Right cardiac atrium (tissue), 5 donors: ENCODE measurements around the gene RPS25. TPM values are rescaled to one million over a fixed set of nuclear protein-coding genes. Genes with fewer than 3 reads are reported as not detected.
"Not testable (repeated sequence)": the region's sequence is repeated elsewhere in the genome, so short reads cannot be mapped to it uniquely, and the experiment has no call there.

Experiments
- ATAC-seq, 2 donors: fragments of 200-7000 bp; cut with Tn5 transposase; one replicate each; pipeline versions ENCODE4 v1.8.0 to v1.9.1; 2020; ENCODE audit warnings: moderate library complexity in 2 of 2, mild to moderate bottlenecking in 1 of 2
- DNase-seq, 3 donors: peaks; one replicate each; pipeline ENCODE4 v3.0.0-alpha.2; 2020
- H3K27ac ChIP-seq: one replicate; pipeline ENCODE4 v1.5.1; 2013; ENCODE audit warnings: mild to moderate bottlenecking, low read length, control low read depth, moderate library complexity
- H3K27me3 ChIP-seq: one replicate; pipeline ENCODE4 v1.6.1; 2013; ENCODE audit not compliant: control insufficient read depth, insufficient read depth
- H3K4me1 ChIP-seq: one replicate; pipeline ENCODE4 v1.6.1; 2013; ENCODE audit warnings: low read length; ENCODE audit not compliant: control insufficient read depth, insufficient read depth
- H3K4me3 ChIP-seq: one replicate; pipeline ENCODE4 v1.5.1; 2013; ENCODE audit warnings: low read length, control low read depth
- H3K9me3 ChIP-seq: one replicate; pipeline ENCODE4 v1.6.1; 2013; ENCODE audit warnings: low read length; ENCODE audit not compliant: control insufficient read depth
- WGBS: extraction: QIAGEN DNeasy Blood & Tissue Kit; methylation state at CpG from one replicate; pipeline ENCODE4 v1.1.7; 2013; 5-methylcytosine and 5-hydroxymethylcytosine counted together
- intact Hi-C, 4 donors: fragments of 100-400 bp; cut with DNase I; formaldehyde crosslinking; loops; one replicate each; pipeline versions ENCODE4 v1.11.0 to v1.14.0; 2022 to 2023
- polyA plus RNA-seq: library from polyadenylated mRNA; stranded (reverse); fragments of 200-250 nt; gene quantifications from one replicate; pipeline ENCODE4 v1.2.3, GENCODE V29; 2013
- total RNA-seq, 4 donors: library from RNA; stranded (reverse); fragmentation: NEBNext Ultra II Directional; extraction: Animal tissue kit (Norgen Biotek cat#: 25700); gene quantifications; one replicate each; pipeline ENCODE4 v1.2.1, GENCODE V29; 2021
- donor health status: healthy with polysubstance abuse.
- donor health status: DM: no; HTN: yes; CAD: no.
- donor health status: DM: no; HTN: no; CAD: no.
- donor health status: DM: no; HTN: yes; CAD: no; lungs with severe emphysema.
- donor health status: DM: yes; HTN: yes; CAD: no.

Gene RPS25
- total and polyA plus RNA-seq, 5 donors, result 750 to 2,193 (median 891) TPM

- ATAC-seq (no peak), DNase-seq (no peak)
- Histone ChIP-seq H3K4me3 (no peak overlapping the region), H3K27me3 (no peaks in the 10 kb centered on the region), H3K9me3 (no peaks in the 10 kb centered on the region), H3K27ac (no peak overlapping the region), H3K4me1 (peaks cover 5% of the 10 kb centered on the region)
- 96% methylated on average over 10 of the region's 10 CpGs for WGBS
- intact Hi-C loops, result no loop called here
These were observed 36.3 kb upstream of the RPS25 start for GRCh38 chr11:119054418-119054817.

- Histone ChIP-seq H3K27ac (no peak overlapping the region), H3K9me3 (no peaks in the 10 kb centered on the region), H3K27me3 (no peaks in the 10 kb centered on the region), H3K4me3 (no peak overlapping the region), H3K4me1 (peaks cover 3% of the 10 kb centered on the region)
- intact Hi-C loops, result no loop called here
- 94% methylated on average over 23 of the region's 23 CpGs for WGBS
- ATAC-seq (no peak), DNase-seq (no peak)
These were observed 34.1 kb upstream of the RPS25 start for GRCh38 chr11:119052163-119052814.

GRCh38 chr11:119051440-119052162, 33.5 kb upstream of the RPS25 start:
- Histone ChIP-seq H3K27me3 (no peaks in the 10 kb centered on the region), H3K9me3 (no peaks in the 10 kb centered on the region), H3K4me3 (no peak overlapping the region), H3K27ac (no peak overlapping the region), H3K4me1 (peaks cover 3% of the 10 kb centered on the region)
- DNase-seq, result no peak
- intact Hi-C loops, result no loop called here
- no peak for ATAC-seq
- WGBS, result 87% methylated on average over 17 of the region's 17 CpGs

GRCh38 chr11:119049081-119049480, 30.9 kb upstream of the RPS25 start:
- ATAC-seq, result no peak
- no peaks in the 10 kb centered on the region for H3K9me3 ChIP-seq
- H3K27me3 ChIP-seq, result no peaks in the 10 kb centered on the region
- no peak for DNase-seq
- H3K27ac ChIP-seq, result no peak overlapping the region
- intact Hi-C loops, result no loop called here
- WGBS, result 91% methylated on average over 7 of the region's 7 CpGs
- no peak overlapping the region for H3K4me3 ChIP-seq
- no peaks in the 10 kb centered on the region for H3K4me1 ChIP-seq

GRCh38 chr11:119048644-119049043, 30.5 kb upstream of the RPS25 start:
- ATAC-seq (no peak), DNase-seq (no peak)
- no peaks in the 10 kb centered on the region for H3K9me3 ChIP-seq
- H3K27me3 ChIP-seq, result no peaks in the 10 kb centered on the region
- no peak overlapping the region for H3K4me3 ChIP-seq
- WGBS, result 94% methylated on average over 9 of the region's 9 CpGs
- intact Hi-C loops, result no loop called here
- no peak overlapping the region for H3K27ac ChIP-seq
- no peaks in the 10 kb centered on the region for H3K4me1 ChIP-seq

GRCh38 chr11:119047205-119047604, 29.1 kb upstream of the RPS25 start:
- Histone ChIP-seq H3K9me3 (no peaks in the 10 kb centered on the region), H3K4me3 (no peak overlapping the region), H3K4me1 (no peaks in the 10 kb centered on the region), H3K27ac (no peak overlapping the region), H3K27me3 (no peaks in the 10 kb centered on the region)
- ATAC-seq, result no peak
- DNase-seq, result no peak
- intact Hi-C loops, result no loop called here
- WGBS, result 97% methylated on average over 6 of the region's 6 CpGs

- H3K4me3 ChIP-seq, result no peak overlapping the region
- intact Hi-C loops, result no loop called here
- H3K27me3 ChIP-seq, result no peaks in the 10 kb centered on the region
- DNase-seq (no peak), ATAC-seq (no peak)
- no peak overlapping the region for H3K27ac ChIP-seq
- no peaks in the 10 kb centered on the region for H3K9me3 ChIP-seq
- no peaks in the 10 kb centered on the region for H3K4me1 ChIP-seq
- 97% methylated on average over 6 of the region's 6 CpGs for WGBS
These were observed 28.3 kb upstream of the RPS25 start for GRCh38 chr11:119046489-119046888.

GRCh38 chr11:119044708-119045107, 26.6 kb upstream of the RPS25 start:
- DNase-seq, result no peak
- intact Hi-C loops, result no loop called here
- H3K4me3 ChIP-seq, result no peak overlapping the region
- ATAC-seq, result no peak
- WGBS, result 69% methylated on average over 6 of the region's 6 CpGs
- H3K27me3 ChIP-seq, result no peaks in the 10 kb centered on the region
- no peak overlapping the region for H3K27ac ChIP-seq
- no peaks in the 10 kb centered on the region for H3K4me1 ChIP-seq
- H3K9me3 ChIP-seq, result no peaks in the 10 kb centered on the region

- 86% methylated on average over 9 of the region's 9 CpGs for WGBS
- Histone ChIP-seq H3K4me1 (no peaks in the 10 kb centered on the region), H3K27me3 (no peaks in the 10 kb centered on the region), H3K4me3 (no peak overlapping the region), H3K9me3 (no peaks in the 10 kb centered on the region), H3K27ac (no peak overlapping the region)
- ATAC-seq (no peak), DNase-seq (no peak)
- intact Hi-C loops, result no loop called here
These were observed 24.8 kb upstream of the RPS25 start for GRCh38 chr11:119042927-119043326.

GRCh38 chr11:119041821-119042514, 23.8 kb upstream of the RPS25 start:
- H3K27ac ChIP-seq, result no peak overlapping the region
- H3K4me3 ChIP-seq, result no peak overlapping the region
- H3K9me3 ChIP-seq, result no peaks in the 10 kb centered on the region
- no peaks in the 10 kb centered on the region for H3K4me1 ChIP-seq
- ATAC-seq (no peak), DNase-seq (no peak)
- intact Hi-C loops, result no loop called here
- H3K27me3 ChIP-seq, result no peaks in the 10 kb centered on the region
- WGBS, result 91% methylated on average over 4 of the region's 4 CpGs

GRCh38 chr11:119039471-119039870, 21.3 kb upstream of the RPS25 start:
- intact Hi-C loops, result not testable (repeated sequence)

More at GRCh38 chr11:119039471-119039870, 21.3 kb upstream of the RPS25 start:
- H3K9me3 ChIP-seq, H3K27ac ChIP-seq, H3K4me1 ChIP-seq, ATAC-seq, DNase-seq, H3K4me3 ChIP-seq, H3K27me3 ChIP-seq: not testable (repeated sequence)
- WGBS, result 31% methylated on average over 11 of the region's 11 CpGs
